GM13976 (cell line): ENCODE data around the gene GRAMD1B.
"Not testable (repeated sequence)": the region's sequence is repeated elsewhere in the genome, so short reads cannot be mapped to it uniquely, and the experiment has no call there.

ENCODE experiments used
- DNase-seq: peaks from one replicate; pipeline ENCODE4 v3.0.0; 2012; ENCODE audit warnings: low spot score
- in situ Hi-C: fragments of 300-500 bp; cut with MboI; formaldehyde crosslinking; loops from one replicate; pipeline ENCODE4 v1.12.0; 2022; ENCODE audit warnings: low sequenced_read_pairs, mixed read lengths, inconsistent platforms; ENCODE audit not compliant: unreplicated experiment
- TF ChIP-seq, protein P1 (sequence below): IDR thresholded peaks from 2 replicates; pipeline ENCODE4 v1.5.1; 2012; ENCODE audit warnings: borderline replicate concordance, mild to moderate bottlenecking; ENCODE audit not compliant: insufficient read depth; ENCODE audit errors: extremely low read depth, missing control alignments, control extremely low read depth

The GRAMD1B gene

DNA sequence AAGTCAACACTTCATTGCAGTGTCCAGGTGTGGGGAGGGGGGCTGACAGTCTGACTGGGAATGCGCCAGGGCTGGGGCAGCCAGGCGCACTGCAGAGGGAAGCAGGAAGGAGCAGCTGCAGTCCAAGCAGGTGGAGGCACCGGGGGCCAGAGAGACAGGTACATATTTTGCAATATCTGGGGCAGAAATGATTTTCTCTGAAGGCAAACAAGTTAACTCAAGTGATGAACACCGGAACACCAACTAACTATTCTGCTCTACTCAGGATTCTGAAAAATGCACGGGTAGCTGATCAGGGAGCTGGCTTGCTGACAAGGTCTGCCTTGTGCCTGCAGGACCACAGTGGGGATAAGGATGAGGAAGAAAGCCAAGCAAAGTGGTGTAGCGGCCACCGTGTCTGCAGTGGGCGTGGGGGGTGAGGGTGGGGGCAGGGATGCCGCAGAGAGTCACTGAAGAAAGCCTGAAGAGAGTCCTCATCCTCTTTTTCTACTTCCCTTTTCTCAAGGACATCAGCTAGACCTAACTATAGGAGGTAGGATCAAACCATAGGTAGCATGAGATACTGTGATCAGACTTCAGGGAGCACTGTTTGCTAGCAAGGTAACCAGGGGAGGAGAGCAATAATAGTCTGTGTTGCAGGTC lies 141.0 kb downstream of the GRAMD1B start:
- no peak for DNase-seq
- TF ChIP-seq, protein P1, sequence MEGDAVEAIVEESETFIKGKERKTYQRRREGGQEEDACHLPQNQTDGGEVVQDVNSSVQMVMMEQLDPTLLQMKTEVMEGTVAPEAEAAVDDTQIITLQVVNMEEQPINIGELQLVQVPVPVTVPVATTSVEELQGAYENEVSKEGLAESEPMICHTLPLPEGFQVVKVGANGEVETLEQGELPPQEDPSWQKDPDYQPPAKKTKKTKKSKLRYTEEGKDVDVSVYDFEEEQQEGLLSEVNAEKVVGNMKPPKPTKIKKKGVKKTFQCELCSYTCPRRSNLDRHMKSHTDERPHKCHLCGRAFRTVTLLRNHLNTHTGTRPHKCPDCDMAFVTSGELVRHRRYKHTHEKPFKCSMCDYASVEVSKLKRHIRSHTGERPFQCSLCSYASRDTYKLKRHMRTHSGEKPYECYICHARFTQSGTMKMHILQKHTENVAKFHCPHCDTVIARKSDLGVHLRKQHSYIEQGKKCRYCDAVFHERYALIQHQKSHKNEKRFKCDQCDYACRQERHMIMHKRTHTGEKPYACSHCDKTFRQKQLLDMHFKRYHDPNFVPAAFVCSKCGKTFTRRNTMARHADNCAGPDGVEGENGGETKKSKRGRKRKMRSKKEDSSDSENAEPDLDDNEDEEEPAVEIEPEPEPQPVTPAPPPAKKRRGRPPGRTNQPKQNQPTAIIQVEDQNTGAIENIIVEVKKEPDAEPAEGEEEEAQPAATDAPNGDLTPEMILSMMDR: no peak
- in situ Hi-C loops: loop anchor here (25.0 kb wide), 1 partner anchor 459 kb away; no protein-coding TSS in a partner anchor

DNA sequence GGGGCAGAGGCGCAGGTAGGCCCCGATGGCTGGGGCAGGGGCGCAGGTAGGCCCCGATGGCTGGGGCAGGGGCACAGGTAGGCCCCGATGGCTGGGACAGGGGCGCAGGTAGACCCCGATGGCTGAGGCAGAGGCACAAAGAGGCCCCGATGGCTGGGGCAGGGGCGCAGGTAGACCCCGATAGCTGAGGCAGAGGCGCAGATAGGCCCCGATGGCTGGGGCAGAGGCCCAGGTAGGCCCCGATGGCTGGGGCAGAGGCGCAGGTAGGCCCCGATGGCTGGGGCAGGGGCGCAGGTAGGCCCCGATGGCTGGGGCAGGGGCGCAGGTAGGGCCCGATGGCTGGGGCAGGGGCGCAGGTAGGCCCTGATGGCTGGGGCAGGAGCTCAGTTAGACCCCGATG lies 142.7 kb downstream of the GRAMD1B start:
- DNase-seq: not testable (repeated sequence)
- in situ Hi-C loops: loop anchor here (25.0 kb wide), 1 partner anchor 460 kb away; no protein-coding TSS in a partner anchor

DNA sequence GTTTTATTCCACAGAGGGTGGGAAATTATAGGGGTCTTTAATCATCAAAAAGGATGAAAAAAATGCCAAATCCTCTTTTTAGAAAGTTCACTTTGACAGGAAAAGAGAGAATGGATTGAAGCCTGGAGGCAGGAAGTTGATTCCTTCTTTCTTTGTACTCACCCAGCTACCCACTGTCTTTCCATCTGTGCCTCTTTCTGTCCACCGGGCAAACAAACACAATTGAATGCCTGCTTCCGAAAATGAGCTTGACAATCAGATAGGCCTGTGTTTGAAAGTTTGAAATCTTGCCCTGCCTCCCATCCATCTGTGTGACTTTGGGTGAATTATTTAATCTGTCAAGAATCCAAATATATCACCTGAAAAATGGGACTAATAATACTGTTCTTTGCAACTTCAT lies 143.2 kb downstream of the GRAMD1B start:
- TF ChIP-seq, protein P1: no peak
- in situ Hi-C loops: loop anchor here (25.0 kb wide), 1 partner anchor 461 kb away; no protein-coding TSS in a partner anchor
- DNase-seq: no peak

DNA sequence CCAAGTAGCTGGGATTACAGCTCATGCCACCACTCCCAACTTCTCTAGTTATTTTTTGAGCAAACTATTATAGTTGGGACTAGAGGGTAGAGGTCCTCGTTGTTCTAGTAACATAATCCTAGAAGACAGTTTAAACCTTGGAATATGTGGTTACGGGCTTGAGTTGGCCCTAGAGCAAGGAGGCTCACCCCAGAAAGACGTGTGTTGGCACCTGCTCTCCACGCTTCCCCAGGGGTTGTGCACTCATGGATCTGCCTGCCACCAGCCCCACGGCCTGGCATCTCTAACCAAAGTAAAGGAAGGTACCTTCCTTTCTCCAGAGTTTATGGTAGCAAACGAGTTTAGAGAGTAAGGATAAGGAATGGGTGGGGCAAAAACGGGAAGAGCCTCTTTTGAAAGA lies 145.4 kb downstream of the GRAMD1B start:
- in situ Hi-C loops: no loop called here
- TF ChIP-seq, protein P1: no peak
- DNase-seq: no peak

DNA sequence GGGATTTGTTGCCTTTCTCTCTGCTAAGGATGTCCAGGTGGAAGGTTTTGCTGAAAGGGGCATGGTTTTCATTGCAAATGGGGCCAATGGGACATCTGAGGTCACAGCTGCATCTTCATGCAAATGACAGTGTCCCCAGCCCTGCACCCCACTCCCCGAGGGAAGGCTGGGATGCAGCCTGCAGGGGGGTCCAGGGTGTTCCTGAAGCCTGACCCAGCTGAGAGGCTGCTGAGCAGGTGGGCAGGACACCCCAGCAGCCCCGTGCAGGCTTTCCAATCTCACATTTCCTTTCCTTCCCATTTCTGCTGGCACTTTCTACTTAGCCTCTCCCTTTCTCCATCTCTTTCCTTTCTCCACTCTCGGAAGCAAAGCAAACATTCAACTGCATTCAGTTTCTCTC lies 146.0 kb downstream of the GRAMD1B start:
- TF ChIP-seq, protein P1: no peak
- in situ Hi-C loops: no loop called here
- no peak for DNase-seq

DNA sequence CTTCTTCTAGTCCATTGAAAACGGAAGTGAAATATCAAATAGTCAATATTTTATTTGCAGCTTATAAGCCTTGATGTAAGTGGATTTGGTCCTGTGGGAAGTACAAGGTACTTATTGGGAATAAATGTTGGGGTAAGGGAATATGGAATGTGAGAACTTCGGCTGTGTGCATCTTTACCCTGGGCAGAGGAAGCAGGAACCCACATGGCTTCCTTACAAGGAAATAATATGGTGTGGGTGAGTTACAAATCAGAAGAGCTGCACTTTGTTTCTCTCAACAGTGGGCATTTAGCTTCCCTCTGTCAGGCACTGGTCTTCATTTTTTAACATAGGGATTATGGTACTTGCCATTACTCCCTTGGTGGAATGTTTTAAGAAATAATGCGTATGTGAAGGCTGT lies 146.4 kb downstream of the GRAMD1B start:
- in situ Hi-C loops: no loop called here
- DNase-seq: no peak
- TF ChIP-seq, protein P1: no peak

DNA sequence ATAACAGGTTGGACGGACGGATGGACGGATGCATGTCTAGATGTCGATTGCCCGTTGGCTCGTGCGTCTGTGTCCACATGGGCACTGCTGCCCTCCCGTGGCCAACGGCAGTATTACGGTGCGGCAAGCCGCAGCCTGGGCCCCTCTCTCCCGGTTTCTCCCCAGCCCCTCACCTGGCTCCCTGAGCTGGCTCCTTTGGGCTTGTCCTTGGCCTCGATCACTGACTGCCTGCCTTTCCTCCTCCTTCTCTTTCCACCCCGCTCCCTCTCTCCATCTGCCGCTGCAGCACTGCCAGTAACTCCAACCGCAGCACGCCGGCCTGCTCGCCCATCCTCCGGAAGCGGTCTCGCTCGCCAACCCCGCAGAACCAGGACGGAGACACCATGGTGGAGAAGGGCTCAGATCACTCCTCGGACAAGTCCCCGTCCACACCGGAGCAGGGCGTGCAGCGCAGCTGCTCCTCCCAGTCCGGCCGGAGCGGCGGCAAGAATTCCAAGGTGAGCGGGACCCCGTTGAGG lies 147.1 kb downstream of the GRAMD1B start:
- TF ChIP-seq, protein P1: peak; percentile 88
- DNase-seq: peak; percentile 87
- in situ Hi-C loops: no loop called here
